ENCODE results near the gene PCDH17.

- TF ChIP-seq CTCF (IDR thresholded peaks at IDR 0.05): no peak
- no peak for TF ChIP-seq POLR2A (IDR thresholded peaks at IDR 0.05)
- TF ChIP-seq POLR2AphosphoS5 (IDR thresholded peaks at IDR 0.05): no peak
These were observed 93.9 kb downstream of the PCDH17 start for GRCh38 chr13:57725480-57725879.
